GM19463 (cell line): ENCODE measurements around the gene GJA1.
A peak's percentile ranks its signal among the peaks of the same experiment; 100 is the strongest.
"Not testable (repeated sequence)": the region's sequence is repeated elsewhere in the genome, so short reads cannot be mapped to it uniquely, and the experiment has no call there.

Experiments used
- ATAC-seq: cut with Tn5 transposase; IDR thresholded peaks from one replicate; pipeline ENCODE4 v1.9.1; 2021; ENCODE audit warnings: mild to moderate bottlenecking, moderate library complexity; ENCODE audit not compliant: unreplicated experiment

GJA1 gene

DNA sequence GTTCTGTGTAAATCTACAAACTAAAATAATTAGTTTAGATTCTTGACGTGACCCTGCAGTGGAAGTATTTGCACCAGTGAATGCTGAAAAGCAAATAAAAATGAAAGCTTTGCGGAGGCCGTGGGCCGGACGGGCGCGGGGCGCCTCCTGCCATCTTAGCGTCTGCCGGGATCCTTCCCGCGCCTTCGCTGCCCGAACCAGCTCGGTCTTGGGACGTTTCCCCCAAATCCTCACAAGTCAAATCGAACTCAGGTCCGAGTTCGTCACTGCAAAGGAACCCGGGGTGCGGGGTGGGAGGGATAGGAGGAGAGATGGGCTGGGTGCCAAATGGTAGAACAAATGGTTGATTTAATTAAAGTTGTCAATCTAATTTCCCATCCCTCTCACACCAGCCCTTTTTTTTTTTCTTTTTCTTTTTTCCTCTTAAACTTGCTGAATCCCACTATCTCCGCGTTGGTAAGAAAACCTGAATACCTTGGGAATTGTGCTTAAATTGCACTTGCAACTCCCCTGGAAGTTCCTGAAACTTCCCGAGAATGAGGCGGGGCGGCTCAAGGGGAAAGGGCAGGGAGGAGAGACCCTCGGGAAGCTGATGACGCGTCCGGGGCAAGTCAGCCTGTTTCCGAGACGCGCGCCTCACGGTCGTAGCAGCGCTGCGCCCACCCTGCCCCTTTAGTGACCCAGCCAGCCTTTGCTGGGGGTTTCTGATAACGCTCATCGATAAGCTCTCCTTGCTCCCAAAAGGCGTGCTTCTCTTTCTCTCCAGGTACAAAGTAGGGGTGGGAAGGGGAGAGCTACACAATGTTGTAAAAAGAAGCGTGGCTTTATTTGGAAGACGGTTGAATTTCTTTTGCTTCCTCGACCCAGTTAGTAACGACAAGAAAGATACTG, 1.8 kb downstream of the GJA1 start:
- ATAC-seq: no peak

DNA sequence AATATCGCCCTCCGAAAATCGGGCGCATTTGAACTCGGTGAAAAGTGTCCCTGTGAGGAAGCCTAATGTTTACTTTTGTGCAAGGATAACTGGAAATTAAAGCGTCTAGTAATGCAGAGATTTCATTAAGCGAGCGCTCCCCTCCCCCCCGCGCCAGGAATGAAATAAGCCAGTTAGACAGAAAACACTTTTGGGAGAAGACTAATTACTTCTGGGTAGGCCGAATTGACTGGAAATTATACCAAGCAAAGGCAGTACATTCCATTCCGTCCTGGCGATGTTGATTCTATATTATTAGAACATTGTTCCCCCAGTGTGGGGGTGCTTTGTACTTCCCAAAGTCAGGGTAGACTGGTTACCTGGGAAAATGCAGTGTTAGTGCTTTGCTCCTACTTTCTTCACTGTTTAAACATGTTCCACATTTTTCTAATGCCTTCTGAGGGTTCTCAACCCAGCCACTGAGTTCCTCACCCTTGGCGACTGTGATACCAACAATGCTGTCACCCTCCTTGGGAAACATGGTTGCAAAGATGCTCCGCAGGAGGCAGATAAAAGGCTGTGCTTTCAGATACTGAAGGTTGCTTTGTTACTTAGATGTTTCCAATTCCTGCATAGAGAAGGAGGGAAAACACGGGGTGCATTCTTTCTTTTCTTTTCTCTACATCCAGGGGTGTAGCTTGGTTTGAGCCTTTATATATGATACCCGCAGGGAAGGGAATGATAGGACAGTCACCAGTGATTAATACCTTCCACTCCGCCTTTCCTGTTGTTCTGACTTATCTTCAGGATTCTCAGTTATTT, 2.6 kb downstream of the GJA1 start:
- no peak for ATAC-seq

DNA sequence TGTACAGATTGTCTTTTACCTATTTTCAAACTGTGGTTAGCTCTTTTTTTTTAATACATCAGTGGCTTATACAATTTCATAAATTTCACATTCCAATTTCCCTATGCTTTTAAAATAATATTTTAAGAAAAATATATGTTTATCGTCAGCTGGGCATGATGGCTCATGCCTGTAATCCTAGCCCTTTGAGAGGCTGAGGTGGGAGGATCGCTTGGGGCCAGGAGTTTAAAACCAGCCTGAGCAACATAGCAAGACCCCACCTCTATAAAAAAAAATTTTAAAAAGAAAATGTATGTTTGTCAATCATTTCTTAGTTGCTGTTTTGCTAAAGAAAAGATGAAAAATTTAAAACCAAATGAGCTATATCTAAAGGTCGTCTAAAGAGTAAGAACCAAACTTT, 3.4 kb downstream of the GJA1 start:
- no peak for ATAC-seq

DNA sequence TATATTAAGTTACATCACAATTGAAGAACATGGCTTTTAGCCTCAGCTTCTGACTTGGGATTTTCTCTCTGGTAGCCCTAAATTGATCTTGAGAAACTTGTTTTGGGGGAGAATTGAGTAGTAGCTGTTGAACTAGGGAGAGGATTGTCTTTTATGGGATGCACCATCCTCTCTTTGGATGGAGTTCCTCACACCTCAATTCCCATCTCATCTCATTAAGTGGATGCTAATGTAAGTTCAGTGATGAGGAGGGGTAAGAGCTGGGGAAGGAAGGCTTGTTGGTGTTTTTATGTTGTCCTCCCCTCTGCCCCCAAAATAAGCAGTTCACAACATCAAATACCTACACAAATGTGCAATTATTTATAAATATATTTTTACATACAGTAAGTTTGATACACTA, 4.0 kb downstream of the GJA1 start:
- no peak for ATAC-seq

DNA sequence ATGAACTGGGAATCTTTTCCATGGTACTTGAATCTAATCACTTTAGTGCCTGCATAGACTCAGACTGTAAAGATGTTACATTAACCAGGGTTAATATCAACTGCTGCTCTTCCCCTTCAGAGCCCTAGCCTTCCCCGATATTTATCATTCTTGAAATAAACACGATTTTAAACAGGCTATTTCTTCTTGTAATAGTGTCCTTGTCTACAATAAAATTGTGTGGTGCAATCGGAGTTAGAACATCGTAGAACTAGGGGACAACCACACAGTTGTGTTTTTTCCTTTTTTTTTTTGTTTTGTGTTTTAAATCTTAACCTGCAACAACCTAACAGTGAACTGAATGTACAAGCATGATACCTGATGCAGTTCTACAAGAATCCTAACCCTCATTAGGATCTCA, 4.5 kb downstream of the GJA1 start:
- ATAC-seq: no peak

DNA sequence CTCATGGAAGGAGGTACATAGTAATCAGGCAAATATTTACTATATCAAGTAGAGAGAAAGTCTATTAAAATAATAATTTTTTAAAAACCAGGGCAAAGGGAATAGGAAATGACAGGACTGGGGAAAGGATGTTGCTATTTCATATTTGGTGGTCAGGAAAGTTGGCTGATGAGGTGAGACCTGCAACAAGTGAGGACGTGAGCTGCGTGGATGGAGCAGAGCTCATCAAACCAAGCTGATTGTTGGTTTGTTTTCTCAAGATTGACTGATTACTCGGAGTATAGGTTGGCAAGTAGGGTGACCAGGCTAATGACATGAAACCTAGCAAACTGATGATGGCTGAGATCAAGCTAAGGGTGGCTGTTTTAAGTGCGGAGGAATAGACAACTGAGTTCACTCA, 6.0 kb downstream of the GJA1 start:
- no peak for ATAC-seq

DNA sequence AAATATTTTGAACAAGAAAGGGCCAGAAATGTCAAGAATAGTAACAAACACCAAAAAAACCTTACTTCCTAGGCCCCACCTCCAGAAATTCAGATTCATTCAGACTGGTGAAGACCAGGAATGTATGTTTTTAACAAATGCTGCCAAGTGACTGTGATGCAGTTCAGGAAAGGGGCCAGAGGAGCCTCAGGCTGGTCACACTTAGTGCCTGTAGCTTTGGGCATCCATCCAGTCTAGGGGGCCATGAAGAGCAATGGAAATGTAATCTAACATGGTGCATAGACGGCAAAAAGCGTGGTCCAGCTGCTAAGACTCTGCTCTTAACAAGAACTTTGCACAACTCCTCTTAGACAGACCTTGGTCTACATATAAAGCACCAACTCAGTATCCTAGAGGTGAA, 7.1 kb downstream of the GJA1 start:
- no peak for ATAC-seq

DNA sequence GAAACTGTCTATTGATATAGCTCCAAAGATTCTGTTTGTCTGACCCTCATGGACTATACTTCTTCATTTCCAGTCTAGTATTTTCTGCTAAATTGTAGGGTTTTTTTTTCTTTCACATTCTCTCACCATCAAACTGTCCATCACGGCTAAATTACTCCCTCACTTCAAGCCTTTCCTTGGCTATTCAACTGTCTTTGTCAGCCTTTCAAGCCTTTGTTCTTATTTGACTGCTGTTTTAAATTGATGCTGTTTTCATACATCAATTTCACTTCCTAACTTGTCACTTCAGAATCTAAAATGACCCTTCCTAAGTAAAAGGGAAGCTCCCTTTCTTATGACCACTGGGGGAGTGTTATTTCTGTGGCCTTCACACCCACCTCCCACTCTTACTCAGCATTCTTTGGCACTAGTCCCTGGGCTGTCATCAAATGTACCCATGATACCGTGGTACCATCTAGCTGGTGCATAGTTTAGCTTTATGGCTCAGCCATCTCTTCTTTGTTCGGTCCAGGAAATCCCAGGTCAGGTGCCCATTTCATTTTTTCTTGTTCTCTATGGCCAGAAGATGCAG, 8.6 kb downstream of the GJA1 start:
- ATAC-seq: peak; percentile 45

DNA sequence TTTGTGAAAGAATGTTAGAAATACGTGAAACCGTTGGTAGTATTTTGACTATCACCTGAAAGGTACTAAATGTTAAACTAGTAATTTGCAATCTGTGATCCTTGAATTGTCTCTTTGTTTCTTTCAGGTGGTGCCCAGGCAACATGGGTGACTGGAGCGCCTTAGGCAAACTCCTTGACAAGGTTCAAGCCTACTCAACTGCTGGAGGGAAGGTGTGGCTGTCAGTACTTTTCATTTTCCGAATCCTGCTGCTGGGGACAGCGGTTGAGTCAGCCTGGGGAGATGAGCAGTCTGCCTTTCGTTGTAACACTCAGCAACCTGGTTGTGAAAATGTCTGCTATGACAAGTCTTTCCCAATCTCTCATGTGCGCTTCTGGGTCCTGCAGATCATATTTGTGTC, 11.3 kb downstream of the GJA1 start:
- ATAC-seq: not testable (repeated sequence)

DNA sequence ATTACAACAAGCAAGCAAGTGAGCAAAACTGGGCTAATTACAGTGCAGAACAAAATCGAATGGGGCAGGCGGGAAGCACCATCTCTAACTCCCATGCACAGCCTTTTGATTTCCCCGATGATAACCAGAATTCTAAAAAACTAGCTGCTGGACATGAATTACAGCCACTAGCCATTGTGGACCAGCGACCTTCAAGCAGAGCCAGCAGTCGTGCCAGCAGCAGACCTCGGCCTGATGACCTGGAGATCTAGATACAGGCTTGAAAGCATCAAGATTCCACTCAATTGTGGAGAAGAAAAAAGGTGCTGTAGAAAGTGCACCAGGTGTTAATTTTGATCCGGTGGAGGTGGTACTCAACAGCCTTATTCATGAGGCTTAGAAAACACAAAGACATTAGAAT, 12.3 kb downstream of the GJA1 start:
- ATAC-seq: not testable (repeated sequence)

DNA sequence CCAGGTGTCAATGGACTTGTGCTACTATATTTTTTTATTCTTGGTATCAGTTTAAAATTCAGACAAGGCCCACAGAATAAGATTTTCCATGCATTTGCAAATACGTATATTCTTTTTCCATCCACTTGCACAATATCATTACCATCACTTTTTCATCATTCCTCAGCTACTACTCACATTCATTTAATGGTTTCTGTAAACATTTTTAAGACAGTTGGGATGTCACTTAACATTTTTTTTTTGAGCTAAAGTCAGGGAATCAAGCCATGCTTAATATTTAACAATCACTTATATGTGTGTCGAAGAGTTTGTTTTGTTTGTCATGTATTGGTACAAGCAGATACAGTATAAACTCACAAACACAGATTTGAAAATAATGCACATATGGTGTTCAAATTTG, 13.1 kb downstream of the GJA1 start:
- not testable (repeated sequence) for ATAC-seq

DNA sequence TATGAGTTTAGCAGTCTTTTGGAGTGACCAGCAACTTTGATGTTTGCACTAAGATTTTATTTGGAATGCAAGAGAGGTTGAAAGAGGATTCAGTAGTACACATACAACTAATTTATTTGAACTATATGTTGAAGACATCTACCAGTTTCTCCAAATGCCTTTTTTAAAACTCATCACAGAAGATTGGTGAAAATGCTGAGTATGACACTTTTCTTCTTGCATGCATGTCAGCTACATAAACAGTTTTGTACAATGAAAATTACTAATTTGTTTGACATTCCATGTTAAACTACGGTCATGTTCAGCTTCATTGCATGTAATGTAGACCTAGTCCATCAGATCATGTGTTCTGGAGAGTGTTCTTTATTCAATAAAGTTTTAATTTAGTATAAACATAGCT, 13.9 kb downstream of the GJA1 start:
- no peak for ATAC-seq

DNA sequence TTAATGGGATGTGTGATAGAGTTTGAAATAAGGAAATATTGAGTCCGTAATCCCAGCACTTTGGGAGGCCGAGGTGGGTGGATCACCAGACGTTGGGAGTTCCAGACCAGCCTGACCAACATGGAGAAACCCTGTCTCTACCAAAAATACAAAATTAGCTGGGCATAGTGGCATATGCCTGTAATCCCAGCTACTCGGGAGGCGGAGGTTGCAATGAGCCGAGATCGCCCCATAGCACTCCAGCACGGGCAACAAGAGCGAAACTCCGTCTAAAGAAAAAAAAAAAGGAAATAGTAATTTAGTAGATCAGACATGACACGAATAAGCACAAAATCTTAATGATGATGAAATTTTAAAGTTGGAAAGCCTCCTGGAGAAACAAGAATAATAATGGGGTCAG, 14.8 kb downstream of the GJA1 start:
- ATAC-seq: no peak

DNA sequence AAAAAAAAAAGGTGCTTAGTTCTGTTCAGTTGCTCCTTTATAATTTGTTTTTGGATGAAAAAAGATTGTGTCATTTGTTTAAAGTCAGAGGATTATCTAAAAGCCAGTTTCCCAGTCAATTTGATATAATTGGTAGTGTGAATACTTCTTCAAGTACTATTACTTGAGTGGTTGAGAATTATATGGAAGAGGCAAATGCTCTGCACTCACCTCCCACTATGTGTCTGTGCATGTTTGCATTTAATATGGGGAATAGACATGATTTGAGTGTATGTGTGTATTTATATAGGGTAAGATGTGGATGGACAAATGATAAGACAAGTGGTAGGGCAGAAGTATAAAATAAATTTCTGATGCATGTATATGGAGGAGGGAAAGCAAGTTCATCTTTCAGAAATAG, 15.8 kb downstream of the GJA1 start:
- ATAC-seq: no peak

DNA sequence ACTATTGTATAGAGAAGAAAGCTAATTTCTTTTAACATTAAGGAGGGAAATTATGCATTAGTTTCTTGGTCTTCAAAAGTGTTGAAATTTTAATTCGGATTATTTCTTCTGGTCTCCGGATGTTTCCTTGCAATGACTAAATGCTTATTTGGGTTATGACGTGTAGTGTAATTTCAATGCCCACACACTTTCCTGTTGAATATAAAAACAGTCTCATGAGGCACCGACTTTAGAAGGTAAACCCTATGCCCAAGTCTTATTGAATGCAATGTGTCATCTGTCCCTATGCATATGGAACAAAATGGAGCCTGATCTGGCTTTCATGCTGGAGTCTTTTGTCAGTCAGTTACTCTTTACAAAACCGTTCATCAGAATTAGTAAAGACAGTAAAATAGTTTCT, 17.7 kb downstream of the GJA1 start:
- no peak for ATAC-seq

DNA sequence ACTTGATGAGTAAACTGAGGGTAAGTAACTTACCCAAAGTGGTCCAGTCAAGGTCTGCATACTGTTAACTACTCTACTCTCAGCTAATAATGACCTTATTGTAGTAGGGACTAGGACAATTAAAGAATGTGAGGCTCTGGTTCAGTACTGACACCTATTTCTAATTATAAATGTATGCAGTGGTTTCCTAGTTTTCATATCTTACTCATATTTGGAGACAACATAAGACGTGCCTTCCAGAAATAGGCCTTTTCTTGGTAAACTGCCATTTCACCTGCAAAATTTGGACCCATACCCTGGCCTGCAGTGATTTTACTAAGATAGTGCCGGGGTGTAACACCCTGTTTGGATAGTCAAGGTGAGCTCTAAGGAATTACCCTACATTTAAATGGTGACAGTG, 24.7 kb downstream of the GJA1 start:
- ATAC-seq: no peak

DNA sequence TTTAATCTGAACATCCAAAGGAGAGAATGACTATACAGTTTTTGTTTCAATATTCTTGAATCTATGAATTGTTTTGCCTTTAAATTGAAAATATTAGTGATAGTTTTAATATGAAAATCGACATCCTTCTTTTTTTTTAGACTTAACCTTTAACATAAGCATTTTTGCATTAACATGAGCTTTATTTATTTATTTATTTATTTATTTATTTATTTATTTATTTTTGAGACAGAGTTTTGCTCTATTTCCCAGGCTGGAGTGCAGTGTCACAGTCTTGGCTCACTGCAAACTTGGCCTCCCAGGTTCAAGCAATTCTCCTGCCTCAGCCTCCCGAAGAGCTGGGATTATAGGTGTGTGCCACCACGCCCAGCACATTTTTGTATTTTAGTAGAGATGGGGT, 27.6 kb downstream of the GJA1 start:
- ATAC-seq: no peak

DNA sequence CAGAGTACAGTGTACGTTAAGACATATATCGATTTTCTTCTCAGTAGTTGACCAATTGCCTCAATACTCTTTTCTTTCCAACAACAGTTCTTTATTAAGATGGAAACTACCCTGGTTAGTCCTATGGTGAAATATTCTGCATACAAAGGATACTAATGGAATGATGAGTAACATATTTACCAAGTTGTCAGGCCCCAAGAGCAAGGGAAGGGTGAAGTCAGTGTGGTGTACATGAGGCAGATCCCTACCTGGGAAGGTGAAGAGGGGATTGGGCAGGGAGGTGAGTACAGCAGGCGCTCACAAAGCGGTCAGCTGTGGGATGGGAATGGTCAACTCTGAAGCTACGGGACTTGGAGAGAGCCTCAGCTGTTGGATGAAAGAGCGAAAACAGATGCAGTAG, 29.7 kb downstream of the GJA1 start:
- ATAC-seq: no peak

DNA sequence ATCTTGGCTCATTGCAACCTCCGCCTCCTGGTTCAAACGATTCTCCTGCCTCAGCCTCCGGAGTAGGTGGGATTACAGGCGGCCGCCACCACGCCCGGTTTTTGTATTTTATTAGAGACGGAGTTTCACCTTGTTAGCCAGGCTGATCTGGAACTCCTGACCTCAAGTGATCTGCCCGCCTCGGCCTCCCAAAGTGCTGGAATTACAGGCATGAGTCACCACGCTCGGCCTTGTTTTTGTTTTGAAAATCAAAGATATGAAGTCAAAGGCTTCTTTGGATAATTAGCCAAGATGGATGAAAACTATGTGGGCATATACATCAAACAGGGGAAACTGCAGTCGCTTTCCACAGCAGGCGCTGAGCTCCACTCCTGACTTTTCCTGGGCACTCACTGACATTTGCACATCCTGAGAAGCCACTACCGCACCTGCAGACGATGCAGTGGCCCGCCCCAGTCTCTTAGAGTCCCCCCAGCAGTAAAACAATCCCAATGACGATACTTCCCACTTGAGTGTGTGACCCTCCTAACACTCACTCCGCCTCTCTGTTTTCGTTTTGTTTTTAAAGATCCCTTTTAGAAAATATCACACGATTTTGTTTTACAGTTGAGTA, 44.1 kb downstream of the GJA1 start:
- ATAC-seq: no peak

DNA sequence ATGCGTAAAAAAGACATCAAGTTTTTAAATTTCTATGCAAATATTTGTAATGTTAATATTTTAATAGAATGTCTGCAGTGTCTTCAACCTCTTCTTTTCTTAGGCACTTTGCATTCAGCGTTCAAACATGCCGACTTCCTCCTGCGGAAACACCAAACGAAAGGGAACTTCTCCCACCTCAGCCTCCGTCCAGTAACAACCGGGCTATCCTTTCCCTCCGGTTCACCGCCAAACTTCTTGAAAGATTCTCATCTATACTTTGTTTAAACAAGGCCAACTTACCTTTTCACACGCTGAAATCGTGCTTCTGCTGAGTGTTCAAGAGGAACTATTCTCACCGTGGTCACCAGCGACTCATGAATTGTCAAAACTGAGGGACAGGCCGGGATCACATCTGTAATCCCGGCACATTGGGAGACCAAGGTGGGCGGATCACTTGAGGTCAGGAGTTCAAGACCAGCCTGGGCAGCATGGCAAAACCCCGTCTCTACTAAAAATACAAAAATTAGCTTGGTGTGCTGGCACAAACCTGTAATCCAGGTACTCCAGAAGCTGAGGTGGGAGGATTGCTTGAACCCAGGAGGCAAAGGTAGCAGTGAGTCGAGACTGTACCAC, 44.8 kb downstream of the GJA1 start:
- ATAC-seq: no peak
